ENCODE results near the gene SLC9A2.

The SLC9A2 gene

GRCh38 chr2:102662833-102663232, 43.5 kb downstream of the SLC9A2 start:
- H3K4me1 ChIP-seq (ENCODE audit: control insufficient read depth, insufficient read depth, low read length), result peaks cover 17% of the 10 kb centered on the region
- H3K4me3 ChIP-seq (ENCODE audit: low read length), result no peak overlapping the region
- H3K9ac ChIP-seq (ENCODE audit: low read length), result no peak overlapping the region
- H3K27me3 ChIP-seq (ENCODE audit: control insufficient read depth, insufficient read depth, low read length), result no peaks in the 10 kb centered on the region
- no peaks in the 10 kb centered on the region for H3K9me3 ChIP-seq (ENCODE audit: control insufficient read depth, low read length)
- no peaks in the 10 kb centered on the region for H3K36me3 ChIP-seq (ENCODE audit: control insufficient read depth, insufficient read depth, low read length)

GRCh38 chr2:102663381-102663780, 44.0 kb downstream of the SLC9A2 start:
- H3K9ac ChIP-seq (ENCODE audit: low read length), result no peak overlapping the region
- no peak overlapping the region for H3K4me3 ChIP-seq (ENCODE audit: low read length)
- no peaks in the 10 kb centered on the region for H3K9me3 ChIP-seq (ENCODE audit: control insufficient read depth, low read length)
- peaks cover 17% of the 10 kb centered on the region for H3K4me1 ChIP-seq (ENCODE audit: control insufficient read depth, insufficient read depth, low read length)
- no peaks in the 10 kb centered on the region for H3K27me3 ChIP-seq (ENCODE audit: control insufficient read depth, insufficient read depth, low read length)
- H3K36me3 ChIP-seq (ENCODE audit: control insufficient read depth, insufficient read depth, low read length), result no peaks in the 10 kb centered on the region

GRCh38 chr2:102664471-102664909, 45.1 kb downstream of the SLC9A2 start:
- Histone ChIP-seq H3K36me3 (ENCODE audit: control insufficient read depth, insufficient read depth, low read length) (no peaks in the 10 kb centered on the region), H3K27me3 (ENCODE audit: control insufficient read depth, insufficient read depth, low read length) (no peaks in the 10 kb centered on the region), H3K9me3 (ENCODE audit: control insufficient read depth, low read length) (no peaks in the 10 kb centered on the region), H3K9ac (ENCODE audit: low read length) (no peak overlapping the region), H3K4me3 (ENCODE audit: low read length) (no peak overlapping the region), H3K4me1 (ENCODE audit: control insufficient read depth, insufficient read depth, low read length) (peaks cover 17% of the 10 kb centered on the region)

GRCh38 chr2:102667072-102667471, 47.7 kb downstream of the SLC9A2 start:
- Histone ChIP-seq H3K9ac (ENCODE audit: low read length) (no peak overlapping the region), H3K4me3 (ENCODE audit: low read length) (no peak overlapping the region), H3K27me3 (ENCODE audit: control insufficient read depth, insufficient read depth, low read length) (no peaks in the 10 kb centered on the region), H3K4me1 (ENCODE audit: control insufficient read depth, insufficient read depth, low read length) (peaks cover 9% of the 10 kb centered on the region), H3K36me3 (ENCODE audit: control insufficient read depth, insufficient read depth, low read length) (no peaks in the 10 kb centered on the region), H3K9me3 (ENCODE audit: control insufficient read depth, low read length) (no peaks in the 10 kb centered on the region)

GRCh38 chr2:102668171-102668570, 48.8 kb downstream of the SLC9A2 start:
- Histone ChIP-seq H3K9me3 (ENCODE audit: control insufficient read depth, low read length) (no peaks in the 10 kb centered on the region), H3K36me3 (ENCODE audit: control insufficient read depth, insufficient read depth, low read length) (no peaks in the 10 kb centered on the region), H3K4me1 (ENCODE audit: control insufficient read depth, insufficient read depth, low read length) (peaks cover 8% of the 10 kb centered on the region), H3K9ac (ENCODE audit: low read length) (no peak overlapping the region), H3K27me3 (ENCODE audit: control insufficient read depth, insufficient read depth, low read length) (no peaks in the 10 kb centered on the region), H3K4me3 (ENCODE audit: low read length) (no peak overlapping the region)

- Histone ChIP-seq H3K36me3 (ENCODE audit: control insufficient read depth, insufficient read depth, low read length) (no peaks in the 10 kb centered on the region), H3K4me3 (ENCODE audit: low read length) (no peak overlapping the region), H3K27me3 (ENCODE audit: control insufficient read depth, insufficient read depth, low read length) (no peaks in the 10 kb centered on the region), H3K9me3 (ENCODE audit: control insufficient read depth, low read length) (no peaks in the 10 kb centered on the region), H3K4me1 (ENCODE audit: control insufficient read depth, insufficient read depth, low read length) (no peaks in the 10 kb centered on the region), H3K9ac (ENCODE audit: low read length) (no peak overlapping the region)
Measured at GRCh38 chr2:102669401-102669800, 50.0 kb downstream of the SLC9A2 start.

GRCh38 chr2:102672107-102672776, 52.9 kb downstream of the SLC9A2 start:
- H3K36me3 ChIP-seq (ENCODE audit: control insufficient read depth, insufficient read depth, low read length), result no peaks in the 10 kb centered on the region
- H3K4me3 ChIP-seq (ENCODE audit: low read length), result no peak overlapping the region
- no peak overlapping the region for H3K9ac ChIP-seq (ENCODE audit: low read length)

GRCh38 chr2:102674370-102674769, 55.0 kb downstream of the SLC9A2 start:
- Histone ChIP-seq H3K9me3 (ENCODE audit: control insufficient read depth, low read length) (no peaks in the 10 kb centered on the region), H3K9ac (ENCODE audit: low read length) (no peak overlapping the region), H3K4me1 (ENCODE audit: control insufficient read depth, insufficient read depth, low read length) (no peaks in the 10 kb centered on the region), H3K27me3 (ENCODE audit: control insufficient read depth, insufficient read depth, low read length) (no peaks in the 10 kb centered on the region), H3K36me3 (ENCODE audit: control insufficient read depth, insufficient read depth, low read length) (no peaks in the 10 kb centered on the region), H3K4me3 (ENCODE audit: low read length) (no peak overlapping the region)

More at GRCh38 chr2:102672107-102672776, 52.9 kb downstream of the SLC9A2 start:
- H3K9me3 ChIP-seq (ENCODE audit: control insufficient read depth, low read length), result no peaks in the 10 kb centered on the region
- no peaks in the 10 kb centered on the region for H3K4me1 ChIP-seq (ENCODE audit: control insufficient read depth, insufficient read depth, low read length)
- no peaks in the 10 kb centered on the region for H3K27me3 ChIP-seq (ENCODE audit: control insufficient read depth, insufficient read depth, low read length)

- Histone ChIP-seq H3K36me3 (ENCODE audit: control insufficient read depth, insufficient read depth, low read length) (no peaks in the 10 kb centered on the region), H3K4me1 (ENCODE audit: control insufficient read depth, insufficient read depth, low read length) (no peaks in the 10 kb centered on the region), H3K9ac (ENCODE audit: low read length) (no peak overlapping the region), H3K4me3 (ENCODE audit: low read length) (no peak overlapping the region), H3K27me3 (ENCODE audit: control insufficient read depth, insufficient read depth, low read length) (no peaks in the 10 kb centered on the region), H3K9me3 (ENCODE audit: control insufficient read depth, low read length) (no peaks in the 10 kb centered on the region)
Measured at GRCh38 chr2:102674836-102675235, 55.5 kb downstream of the SLC9A2 start.

- H3K27me3 ChIP-seq (ENCODE audit: control insufficient read depth, insufficient read depth, low read length), result no peaks in the 10 kb centered on the region
- no peak overlapping the region for H3K4me3 ChIP-seq (ENCODE audit: low read length)
- H3K4me1 ChIP-seq (ENCODE audit: control insufficient read depth, insufficient read depth, low read length), result no peaks in the 10 kb centered on the region
- no peak overlapping the region for H3K9ac ChIP-seq (ENCODE audit: low read length)
- H3K36me3 ChIP-seq (ENCODE audit: control insufficient read depth, insufficient read depth, low read length), result no peaks in the 10 kb centered on the region
- H3K9me3 ChIP-seq (ENCODE audit: control insufficient read depth, low read length), result no peaks in the 10 kb centered on the region
Measured at GRCh38 chr2:102677244-102678215, 58.2 kb downstream of the SLC9A2 start.

- Histone ChIP-seq H3K4me3 (ENCODE audit: low read length) (no peak overlapping the region), H3K27me3 (ENCODE audit: control insufficient read depth, insufficient read depth, low read length) (no peaks in the 10 kb centered on the region), H3K9me3 (ENCODE audit: control insufficient read depth, low read length) (no peaks in the 10 kb centered on the region), H3K9ac (ENCODE audit: low read length) (no peak overlapping the region), H3K36me3 (ENCODE audit: control insufficient read depth, insufficient read depth, low read length) (no peaks in the 10 kb centered on the region), H3K4me1 (ENCODE audit: control insufficient read depth, insufficient read depth, low read length) (no peaks in the 10 kb centered on the region)
Measured at GRCh38 chr2:102678442-102678841, 59.1 kb downstream of the SLC9A2 start.
